K562 (cell line): ENCODE measurements around the gene SLC23A2. TPM values are rescaled to one million over a fixed set of nuclear protein-coding genes. Genes with fewer than 3 reads are reported as not detected.

Experiments used
- ATAC-seq: fragments of 200-7000 bp; cut with Tn5 transposase; 3 replicates; pipeline ENCODE4 v1.9.1; 2020; ENCODE audit warnings: moderate library complexity
- BruUV-seq: library from RNA; stranded (reverse); fragments of 400-500 nt; replicated peaks from 2 replicates; lab custom pipeline; 2021; lab: Mats Ljungman, UMichigan
- CTCF ChIA-PET: fragments of 300-600 bp; formaldehyde crosslinking; extraction: SDS; loops from one replicate; lab custom pipeline; 2021; ENCODE audit warnings: low intra/inter-chr PET ratio; lab: Yijun Ruan, JAX
- POLR2A ChIA-PET: fragments of 300-600, 350-650 bp; sonication (Branson Sonifier 250); formaldehyde crosslinking; extraction: SDS; loops from one replicate; lab custom pipeline; 2021; ENCODE audit warnings: antibody characterized with exemption, inconsistent platforms; lab: Yijun Ruan, JAX
- DNase-seq, 4 experiments: peaks; one replicate each; pipeline versions ENCODE4 v3.0.0 to v3.0.0-alpha.2; 2011 to 2018; ENCODE audit warnings: low spot score in 3 of 4, mixed read lengths in 3 of 4; ENCODE audit errors: extremely low read depth in 1 of 4
- FAIRE-seq: peaks from 2 replicates; lab custom pipeline; 2011; peaks lifted over from hg19 to GRCh38; lab: Jason Lieb, UNC
- H2AFZ ChIP-seq: 2 replicates; pipeline ENCODE4 v1.6.0; 2011; ENCODE audit warnings: low read depth, low read length, control low read depth, inconsistent platforms
- H3K27ac ChIP-seq: fragments of 200-600 bp; 3 replicates; pipeline ENCODE4 v1.8.0; 2011; ENCODE audit warnings: low read depth, mild to moderate bottlenecking, control low read depth, inconsistent platforms, low read length, moderate library complexity, mixed read lengths; ENCODE audit errors: extremely low read depth
- H3K27me3 ChIP-seq, 2 experiments: fragments of 300-600 bp in 1 of 2; 2 replicates in 1 of 2; 3 replicates in 1 of 2; pipeline versions ENCODE4 v1.6.0 to v1.8.0; 2011; ENCODE audit warnings: inconsistent platforms in 2 of 2, low read length in 2 of 2, mild to moderate bottlenecking in 1 of 2, mixed read lengths in 1 of 2, moderate library complexity in 1 of 2; ENCODE audit not compliant: control insufficient read depth in 2 of 2, insufficient read depth in 2 of 2
- H3K36me3 ChIP-seq: fragments of 300-600 bp; 3 replicates; pipeline ENCODE4 v1.8.0; 2011; ENCODE audit warnings: mild to moderate bottlenecking, low read length, inconsistent platforms; ENCODE audit not compliant: control insufficient read depth, insufficient read depth
- H3K4me1 ChIP-seq, 2 experiments: fragments of 200-600 bp in 1 of 2; replicated peaks in 1 of 2; 2 replicates in 1 of 2; 3 replicates in 1 of 2; pipeline versions ENCODE4 v1.5.1 to v1.8.0; 2011; ENCODE audit warnings: inconsistent platforms in 2 of 2, low read length in 2 of 2, mild to moderate bottlenecking in 1 of 2, mixed read lengths in 1 of 2, moderate library complexity in 1 of 2; ENCODE audit not compliant: control insufficient read depth in 2 of 2, insufficient read depth in 2 of 2
- H3K4me2 ChIP-seq: 2 replicates; pipeline ENCODE4 v1.6.1; 2011; ENCODE audit warnings: low read length, control low read depth, inconsistent platforms, mixed read lengths; ENCODE audit not compliant: insufficient read depth
- H3K4me3 ChIP-seq: fragments of 200-600 bp; sonication (generic), shearing (Covaris generic); 2 replicates; pipeline ENCODE4 v1.5.1; 2016; ENCODE audit warnings: control low read depth, inconsistent platforms
- H3K79me2 ChIP-seq: fragments of 200-600 bp; 3 replicates; pipeline ENCODE4 v1.8.0; 2011; ENCODE audit warnings: low read length, inconsistent platforms; ENCODE audit not compliant: control insufficient read depth, insufficient read depth
- H3K9ac ChIP-seq, 2 experiments: 2 replicates each; pipeline versions ENCODE4 v1.6.0 to v1.6.1; 2011; ENCODE audit warnings: low read depth in 2 of 2, low read length in 2 of 2, control low read depth in 1 of 2, inconsistent platforms in 1 of 2, mild to moderate bottlenecking in 1 of 2, mixed read lengths in 1 of 2; ENCODE audit not compliant: insufficient read depth in 1 of 2
- H3K9me1 ChIP-seq: one replicate; pipeline ENCODE4 v1.6.0; 2011; ENCODE audit warnings: inconsistent platforms, mild to moderate bottlenecking, low read length, moderate library complexity; ENCODE audit not compliant: control insufficient read depth, insufficient read depth
- H3K9me3 ChIP-seq: replicated peaks from 2 replicates; pipeline ENCODE4 v1.5.1; 2011; ENCODE audit warnings: low read depth, low read length, inconsistent platforms; ENCODE audit not compliant: control insufficient read depth, insufficient read depth
- H4K20me1 ChIP-seq: replicated peaks from 2 replicates; pipeline ENCODE4 v1.6.1; 2011; ENCODE audit warnings: low read length, inconsistent platforms, mixed read lengths; ENCODE audit not compliant: control insufficient read depth, insufficient read depth
- E2F6 ChIP-seq, 2 experiments: IDR thresholded peaks; 2 replicates each; pipeline ENCODE4 v1.6.1; 2011; ENCODE audit warnings: borderline replicate concordance in 1 of 2, control low read depth in 1 of 2, low read depth in 1 of 2, low read length in 1 of 2, mild to moderate bottlenecking in 1 of 2, mixed read lengths in 1 of 2, moderate library complexity in 1 of 2; ENCODE audit not compliant: insufficient read depth in 1 of 2, insufficient read length in 1 of 2, poor library complexity in 1 of 2, severe bottlenecking in 1 of 2; ENCODE audit errors: extremely low read depth in 1 of 2
- L3MBTL2 ChIP-seq: fragments of 450-650 bp; IDR thresholded peaks from 2 replicates; pipeline ENCODE4 v1.6.1; 2016; ENCODE audit warnings: mild to moderate bottlenecking, moderate library complexity
- MEIS2 ChIP-seq: fragments of 450-650 bp; IDR thresholded peaks from 2 replicates; pipeline ENCODE4 v1.6.1; 2014; ENCODE audit warnings: mild to moderate bottlenecking; ENCODE audit not compliant: partially characterized antibody
- RAD21 ChIP-seq, 2 experiments: fragments of 250-450 bp in 1 of 2; fragments of 450-650 bp in 1 of 2; sonication (Bioruptor Pico) in 1 of 2; formaldehyde crosslinking in 1 of 2; IDR thresholded peaks in 1 of 2; conservative IDR thresholded peaks in 1 of 2; 2 replicates each; pipeline versions ENCODE4 v1.4.0 to v1.8.0; 2020 to 2022; ENCODE audit warnings: mild to moderate bottlenecking in 2 of 2, moderate library complexity in 1 of 2
- ZNF134 ChIP-seq: fragments of 250-450 bp; sonication (Bioruptor Pico); conservative IDR thresholded peaks from 2 replicates; pipeline ENCODE4 v1.4.0; 2020
- whole genome bisulfite sequencing: fragments of 100-300 bp; shearing (Covaris generic); methylation state at CpG from one replicate; pipeline ENCODE4 v1.1.6; 2016; ENCODE audit warnings: low coverage, mixed read lengths; ENCODE audit not compliant: insufficient coverage; ENCODE audit errors: missing lambda C conversion rate; 5-methylcytosine and 5-hydroxymethylcytosine counted together
- in situ Hi-C: fragments of 300-500 bp; cut with MboI; formaldehyde crosslinking; loops from 4 replicates; pipeline ENCODE4 v1.15.0; 2018; ENCODE audit warnings: inconsistent platforms, mixed read lengths
- intact Hi-C: fragments of 100-400 bp; cut with micrococcal nuclease; formaldehyde crosslinking; loops from 2 replicates; pipeline ENCODE4 v1.14.2; 2022
- polyA plus RNA-seq, 8 experiments: library from polyadenylated mRNA; depleted of rRNA in 4 of 8; stranded (reverse) in 5 of 8; unstranded in 3 of 8; fragments of >200 nt; fragmentation: Nextera tagmentation in 2 of 8; fragmentation: Illumina TruSeq in 1 of 8; extraction: Ambion mirVana in 2 of 8; extraction: Trizol in 1 of 8; gene quantifications; 2 replicates each; pipeline versions ENCODE4 v1.2.1 to v1.2.3, GENCODE V29; 2011 to 2014; ENCODE audit warnings: inconsistent platforms in 1 of 8, missing spikeins in 1 of 8
- total RNA-seq, 7 experiments: library from RNA; depleted of rRNA in 6 of 7; stranded (reverse); fragments of >200 nt in 6 of 7; fragmentation: Illumina TruSeq in 2 of 7; extraction: Trizol in 2 of 7; gene quantifications; 2 replicates each; pipeline versions ENCODE4 v1.2.1 to v1.2.3, GENCODE V29; 2011 to 2021; ENCODE audit warnings: low replicate concordance in 1 of 7
- TF ChIP-seq, protein P1 (sequence below): fragments of 450-650 bp; conservative IDR thresholded peaks from 2 replicates; pipeline ENCODE4 v1.6.1; 2016; ENCODE audit warnings: missing genetic modification characterization, low read depth, mild to moderate bottlenecking, missing compliant biosample characterization, moderate library complexity
- TF ChIP-seq, protein P2 (sequence below), 3 experiments: IDR thresholded peaks in 2 of 3; conservative IDR thresholded peaks in 1 of 3; 2 replicates each; pipeline ENCODE4 v1.5.1; 2011 to 2012; ENCODE audit warnings: low read length in 3 of 3, mild to moderate bottlenecking in 3 of 3, control low read depth in 2 of 3, improper control_type of control experiment in 1 of 3, inconsistent platforms in 1 of 3, low read depth in 1 of 3, mixed read lengths in 1 of 3, moderate library complexity in 1 of 3; ENCODE audit not compliant: insufficient read depth in 2 of 3

The SLC23A2 gene
- total and polyA plus RNA-seq, 9 of the 15 experiments (the other 6 are each of a cell fraction or from before 2014, with no cell fraction given), result 0.39 to 6.7 (median 3.2) TPM

DNA sequence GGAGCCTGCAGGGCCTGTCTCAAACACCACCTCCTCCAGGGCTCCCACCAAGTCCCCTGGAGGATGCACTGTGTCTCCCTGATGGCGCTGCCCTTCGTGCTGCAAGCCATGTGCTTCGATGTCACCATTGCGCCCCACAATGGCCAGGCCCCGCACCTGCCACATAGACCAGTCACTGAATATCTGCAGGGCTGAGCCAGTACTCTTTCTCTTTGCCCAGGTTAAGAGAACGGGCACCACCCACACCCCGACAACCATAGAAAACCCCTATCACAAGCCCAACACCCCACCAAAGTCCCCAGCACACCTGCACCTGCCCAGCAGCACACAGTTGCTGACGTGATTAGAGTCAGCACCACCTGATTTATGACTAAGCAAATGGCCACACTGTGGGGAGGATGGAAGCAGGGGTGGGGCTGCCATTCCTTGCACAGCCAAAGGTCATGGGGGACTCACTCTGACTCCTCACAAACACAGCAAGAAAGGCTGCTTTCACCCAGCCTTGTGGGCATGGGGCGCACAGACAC lies 104.3 kb downstream of the SLC23A2 start:
- H3K4me2 ChIP-seq, result no peak overlapping the region
- peak; percentile 42 for TF ChIP-seq MEIS2
- TF ChIP-seq RAD21 (CRISPR knock-in tag; conservative IDR thresholded peaks at IDR 0.05 in 1 of 2, IDR thresholded peaks at IDR 0.05 in 1 of 2), result 0 out of 4 replicates have a peak, but pooled peaks of 1 of the 2 experiments have one; percentile 19
- TF ChIP-seq, protein P1, sequence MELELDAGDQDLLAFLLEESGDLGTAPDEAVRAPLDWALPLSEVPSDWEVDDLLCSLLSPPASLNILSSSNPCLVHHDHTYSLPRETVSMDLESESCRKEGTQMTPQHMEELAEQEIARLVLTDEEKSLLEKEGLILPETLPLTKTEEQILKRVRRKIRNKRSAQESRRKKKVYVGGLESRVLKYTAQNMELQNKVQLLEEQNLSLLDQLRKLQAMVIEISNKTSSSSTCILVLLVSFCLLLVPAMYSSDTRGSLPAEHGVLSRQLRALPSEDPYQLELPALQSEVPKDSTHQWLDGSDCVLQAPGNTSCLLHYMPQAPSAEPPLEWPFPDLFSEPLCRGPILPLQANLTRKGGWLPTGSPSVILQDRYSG (tag), result no peak
- peak; percentile 19; the same call in 1 of the 2 replicates for TF ChIP-seq L3MBTL2
- no peak for TF ChIP-seq ZNF134 (CRISPR knock-in tag)
- TF ChIP-seq, protein P2, sequence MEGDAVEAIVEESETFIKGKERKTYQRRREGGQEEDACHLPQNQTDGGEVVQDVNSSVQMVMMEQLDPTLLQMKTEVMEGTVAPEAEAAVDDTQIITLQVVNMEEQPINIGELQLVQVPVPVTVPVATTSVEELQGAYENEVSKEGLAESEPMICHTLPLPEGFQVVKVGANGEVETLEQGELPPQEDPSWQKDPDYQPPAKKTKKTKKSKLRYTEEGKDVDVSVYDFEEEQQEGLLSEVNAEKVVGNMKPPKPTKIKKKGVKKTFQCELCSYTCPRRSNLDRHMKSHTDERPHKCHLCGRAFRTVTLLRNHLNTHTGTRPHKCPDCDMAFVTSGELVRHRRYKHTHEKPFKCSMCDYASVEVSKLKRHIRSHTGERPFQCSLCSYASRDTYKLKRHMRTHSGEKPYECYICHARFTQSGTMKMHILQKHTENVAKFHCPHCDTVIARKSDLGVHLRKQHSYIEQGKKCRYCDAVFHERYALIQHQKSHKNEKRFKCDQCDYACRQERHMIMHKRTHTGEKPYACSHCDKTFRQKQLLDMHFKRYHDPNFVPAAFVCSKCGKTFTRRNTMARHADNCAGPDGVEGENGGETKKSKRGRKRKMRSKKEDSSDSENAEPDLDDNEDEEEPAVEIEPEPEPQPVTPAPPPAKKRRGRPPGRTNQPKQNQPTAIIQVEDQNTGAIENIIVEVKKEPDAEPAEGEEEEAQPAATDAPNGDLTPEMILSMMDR (IDR thresholded peaks at IDR 0.05 in 2 of 3, conservative IDR thresholded peaks at IDR 0.05 in 1 of 3; ENCODE audit: insufficient read depth in 2 of 3, low read depth in 1 of 3, low read length in 3 of 3), result peak; percentile 30 to 43 (median 33); a peak in 3 of 6 replicates
- peak in 1 of 2 experiments; percentile 45 for TF ChIP-seq E2F6 (IDR thresholded peaks at IDR 0.05; ENCODE audit: borderline replicate concordance in 1 of 2, extremely low read depth in 1 of 2, insufficient read depth in 1 of 2, insufficient read length in 1 of 2, low read depth in 1 of 2, low read length in 1 of 2, poor library complexity in 1 of 2, severe bottlenecking in 1 of 2)
- TF ChIP-seq, all 486 proteins: peak for 5
- H3K4me1 ChIP-seq, result no peaks in the 10 kb centered on the region; a peak in 3 of 5 replicates
- H3K4me3 ChIP-seq, result no peak overlapping the region
- intact Hi-C loops, result no loop called here
- in situ Hi-C loops, result no loop called here
- ChIA-PET POLR2A (interaction anchor here (0.9 to 1.0 kb wide), 2 partner anchors 9 to 11 kb away, joined by 3 read pairs; no protein-coding TSS in a partner anchor), CTCF (no interaction called here)
- peak; percentile 75 for ATAC-seq
- no peak for FAIRE-seq
- no peak overlapping the region for H3K9ac ChIP-seq
- no peaks in the 10 kb centered on the region for H3K9me1 ChIP-seq
- H2AFZ ChIP-seq, result no peak overlapping the region
- no peak overlapping the region for H3K27ac ChIP-seq
- no peaks in the 10 kb centered on the region for H3K79me2 ChIP-seq
- H3K27me3 ChIP-seq, result no peaks in the 10 kb centered on the region
- no peaks in the 10 kb centered on the region for H3K9me3 ChIP-seq
- peak in 2 of 4 experiments; percentile 3 to 4 for DNase-seq
- WGBS, result 62% methylated on average over 4 of the region's 9 CpGs
- no peaks in the 10 kb centered on the region for H3K36me3 ChIP-seq
- H4K20me1 ChIP-seq, result no peaks in the 10 kb centered on the region
- BruUV-seq, result no TSS peak
